ENCODE measurements around the gene NECTIN1. TPM values are rescaled to one million over a fixed set of nuclear protein-coding genes. Genes with fewer than 3 reads are reported as not detected.

NECTIN1 gene
- total and polyA plus RNA-seq, 2 of the 4 experiments (the other 2 are of a cell fraction): 2.3 to 4.2 TPM

GRCh38 chr11:119626197-119626841 is 102.7 kb downstream of the NECTIN1 start:
- no peak overlapping the region for H2BK20ac ChIP-seq (ENCODE audit: low read depth, low read length)
- dilution Hi-C loops (cut with HindIII; ENCODE audit: low sequenced_read_pairs, unreplicated experiment) (no loop called here), intact Hi-C loops (cut with micrococcal nuclease) (no loop called here), in situ Hi-C loops (cut with MboI; ENCODE audit: low sequenced_read_pairs) (no loop called here)
- no peak overlapping the region for H2AFZ ChIP-seq (replicated peaks; ENCODE audit: low read length, poor library complexity)
- BruUV-seq (replicated peaks): no TSS peak
- no peak overlapping the region for H3K23ac ChIP-seq (ENCODE audit: low read depth, low read length)
- POLR2A ChIA-PET (ENCODE audit: unreplicated experiment): no interaction called here
- H3K79me1 ChIP-seq (ENCODE audit: low read depth in 1 of 2, low read length in 2 of 2): no peaks in the 10 kb centered on the region
- no peak overlapping the region for H2AK5ac ChIP-seq (ENCODE audit: low read depth, low read length)
- H4K20me1 ChIP-seq (ENCODE audit: insufficient read depth, low read length): no peaks in the 10 kb centered on the region
- no peak overlapping the region for H2AK9ac ChIP-seq (replicated peaks; ENCODE audit: low read depth, low read length, poor library complexity)
- no peak overlapping the region for H3K4me2 ChIP-seq (ENCODE audit: low read depth, low read length)
- no peaks in the 10 kb centered on the region for H3K9me3 ChIP-seq (ENCODE audit: control insufficient read depth, insufficient read depth, low read length)
- TF ChIP-seq CEBPB (IDR thresholded peaks at IDR 0.05; ENCODE audit: low read depth, low read length) (no peak), MAZ (IDR thresholded peaks at IDR 0.05; ENCODE audit: borderline replicate concordance, low read depth, low read length) (no peak), USF2 (IDR thresholded peaks at IDR 0.05; ENCODE audit: low read depth, low read length) (no peak), CTCF (conservative IDR thresholded peaks at IDR 0.05; ENCODE audit: low read depth, low read length) (no peak), CHD1 (IDR thresholded peaks at IDR 0.05; ENCODE audit: low read depth, low read length) (no peak), POLR2A (IDR thresholded peaks at IDR 0.05; ENCODE audit: low read depth, low read length) (no peak), BHLHE40 (IDR thresholded peaks at IDR 0.05; ENCODE audit: low read depth, low read length) (no peak), MAFK (IDR thresholded peaks at IDR 0.05; ENCODE audit: low read depth, low read length) (no peak)
- H3K18ac ChIP-seq (ENCODE audit: low read depth, low read length): no peak overlapping the region
- no peaks in the 10 kb centered on the region for H3K4me1 ChIP-seq (ENCODE audit: control insufficient read depth, insufficient read depth, low read length)
- no peak overlapping the region for H3K9ac ChIP-seq (ENCODE audit: low read depth, low read length)
- no peaks in the 10 kb centered on the region for H3K36me3 ChIP-seq (ENCODE audit: control insufficient read depth, insufficient read depth, low read length)
- H4K5ac ChIP-seq (ENCODE audit: low read depth, low read length): no peak overlapping the region
- DNase-seq (no peak), ATAC-seq (ENCODE audit: low read depth) (no peak)
- H3K27ac ChIP-seq (ENCODE audit: insufficient read depth, low read length): no peak overlapping the region
- H3K4me3 ChIP-seq (ENCODE audit: insufficient read depth, low read depth, low read length): no peak overlapping the region
- H4K8ac ChIP-seq (ENCODE audit: low read depth in 2 of 2, low read length in 2 of 2): no peak overlapping the region
- H3K27me3 ChIP-seq (ENCODE audit: control insufficient read depth, insufficient read depth, low read length): peaks cover 39% of the 10 kb centered on the region
- H3K4ac ChIP-seq (ENCODE audit: low read depth, low read length): no peak overlapping the region
- H4K91ac ChIP-seq (ENCODE audit: insufficient read depth, low read depth, low read length): no peak overlapping the region
- CTCF ChIA-PET: no interaction called here
- H2BK120ac ChIP-seq (ENCODE audit: low read depth, low read length): no peak overlapping the region
- H3K56ac ChIP-seq (ENCODE audit: extremely low read depth, insufficient read depth, low read length): no peak overlapping the region
- no peak overlapping the region for H3K14ac ChIP-seq (replicated peaks; ENCODE audit: low read depth, low read length)
- WGBS, 2 experiments (ENCODE audit: extremely low coverage in 2 of 2, insufficient read length in 1 of 2): 26% methylated on average over 3 of the region's 7 CpGs; no CpG with 5 or more reads in 1 of the 2 experiments
- H2BK15ac ChIP-seq (ENCODE audit: low read depth, low read length): no peak overlapping the region
- no peaks in the 10 kb centered on the region for H3K9me1 ChIP-seq (ENCODE audit: insufficient read depth, low read length)
- H2BK5ac ChIP-seq (ENCODE audit: low read depth, low read length, poor library complexity, severe bottlenecking): no peak overlapping the region

Measured in IMR-90 (cell line).